Tibial nerve (tissue), 4 donors: ENCODE results near the gene PITPNM1. TPM values are rescaled to one million over a fixed set of nuclear protein-coding genes. Genes with fewer than 3 reads are reported as not detected.
"Not testable (repeated sequence)": the region's sequence is repeated elsewhere in the genome, so short reads cannot be mapped to it uniquely, and the experiment has no call there.

ENCODE experiments used
- DNase-seq, 2 donors: peaks; one replicate each; pipeline ENCODE4 v3.0.0-alpha.2; 2019; ENCODE audit warnings: low spot score in 2 of 2
- H3K27ac ChIP-seq, 4 donors: fragments of 200-600 bp; sonication (generic) in 3 of 4; one replicate each; pipeline ENCODE4 v1.5.1; 2017 to 2019; ENCODE audit warnings: mild to moderate bottlenecking in 1 of 4
- H3K27me3 ChIP-seq, 2 donors: fragments of 200-600 bp; sonication (generic) in 1 of 2; one replicate each; pipeline versions ENCODE4 v1.5.1 to v1.6.0; 2017 to 2019
- H3K36me3 ChIP-seq, 3 donors: fragments of 200-600 bp; sonication (generic); one replicate each; pipeline ENCODE4 v1.5.1; 2018 to 2019
- H3K4me1 ChIP-seq, 4 donors: fragments of 200-600 bp; sonication (generic) in 3 of 4; one replicate each; pipeline ENCODE4 v1.5.1; 2017 to 2019
- H3K4me3 ChIP-seq, 4 donors: fragments of 200-600 bp; sonication (generic) in 3 of 4; one replicate each; pipeline ENCODE4 v1.5.1; 2017 to 2019; ENCODE audit warnings: mild to moderate bottlenecking in 1 of 4, moderate library complexity in 1 of 4
- H3K9me3 ChIP-seq, 4 donors: fragments of 200-600 bp; sonication (generic) in 3 of 4; one replicate each; pipeline ENCODE4 v1.5.1; 2017 to 2019
- CTCF ChIP-seq, 5 experiments: fragments of 200-600 bp in 3 of 5; fragments of 450-650 bp in 2 of 5; sonication (generic) in 3 of 5; IDR thresholded peaks; one replicate each; pipeline ENCODE4 v1.5.1; 2016 to 2019; ENCODE audit warnings: antibody characterized with exemption in 5 of 5, mild to moderate bottlenecking in 3 of 5, moderate library complexity in 2 of 5
- EP300 ChIP-seq, 2 donors: sonication (generic); formaldehyde crosslinking; IDR thresholded peaks; one replicate each; pipeline ENCODE4 v1.6.1; 2017; ENCODE audit warnings: antibody characterized with exemption in 2 of 2, mild to moderate bottlenecking in 1 of 2
- POLR2A ChIP-seq, 2 donors: fragments of 450-650 bp; IDR thresholded peaks; one replicate each; pipeline ENCODE4 v1.6.1; 2017; ENCODE audit warnings: antibody characterized with exemption in 2 of 2, mild to moderate bottlenecking in 2 of 2, moderate library complexity in 2 of 2
- WGBS, 2 donors: methylation state at CpG; one replicate each; pipeline ENCODE4 v1.1.5; 2018; 5-methylcytosine and 5-hydroxymethylcytosine counted together
- total RNA-seq, 4 donors: library from RNA; depleted of rRNA; stranded (reverse); fragments of >200 nt; gene quantifications; one replicate each; pipeline ENCODE4 v1.1.0, GENCODE V29; 2016

The PITPNM1 gene
- total RNA-seq, 4 donors from 2014 or later, result 22.8 to 69.6 (median 38.6) TPM

- Histone ChIP-seq H3K36me3 (peaks cover 0 to 74% (median 25%) of the 10 kb centered on the region in 3 donors), H3K27ac (peak overlapping the region in 1 of 4 donors; percentile 83), H3K4me1 (peaks cover 0 to 33% (median 12%) of the 10 kb centered on the region in 4 donors), H3K4me3 (no peak overlapping the region), H3K9me3 (no peaks in the 10 kb centered on the region), H3K27me3 (no peaks in the 10 kb centered on the region)
- WGBS, 2 donors, result 82% methylated on average over 15 to 18 of the region's 25 CpGs
- DNase-seq, result no peak
- TF ChIP-seq POLR2A (IDR thresholded peaks at IDR 0.05) (no peak), CTCF (IDR thresholded peaks at IDR 0.05) (no peak), EP300 (IDR thresholded peaks at IDR 0.05) (no peak)
Measured at GRCh38 chr11:67489203-67489884, 15.8 kb downstream of the PITPNM1 start.

- H3K9me3 ChIP-seq, result no peaks in the 10 kb centered on the region
- H3K4me3 ChIP-seq, result no peak overlapping the region
- no peaks in the 10 kb centered on the region for H3K27me3 ChIP-seq
- WGBS, 2 donors, result 68 to 86% methylated on average over 10 to 20 of the region's 20 CpGs
- H3K27ac ChIP-seq, result peak overlapping the region in 2 of 4 donors; percentile 17 to 58
- no peak for TF ChIP-seq POLR2A (IDR thresholded peaks at IDR 0.05)
- no peak for TF ChIP-seq EP300 (IDR thresholded peaks at IDR 0.05)
- TF ChIP-seq CTCF (IDR thresholded peaks at IDR 0.05), result no peak
- no peak for DNase-seq
- H3K36me3 ChIP-seq, result peaks cover 0 to 47% (median 9%) of the 10 kb centered on the region in 3 donors
- H3K4me1 ChIP-seq, result peaks cover 0 to 48% (median 21%) of the 10 kb centered on the region in 4 donors
Measured at GRCh38 chr11:67486481-67487195, 18.5 kb downstream of the PITPNM1 start.

DNA sequence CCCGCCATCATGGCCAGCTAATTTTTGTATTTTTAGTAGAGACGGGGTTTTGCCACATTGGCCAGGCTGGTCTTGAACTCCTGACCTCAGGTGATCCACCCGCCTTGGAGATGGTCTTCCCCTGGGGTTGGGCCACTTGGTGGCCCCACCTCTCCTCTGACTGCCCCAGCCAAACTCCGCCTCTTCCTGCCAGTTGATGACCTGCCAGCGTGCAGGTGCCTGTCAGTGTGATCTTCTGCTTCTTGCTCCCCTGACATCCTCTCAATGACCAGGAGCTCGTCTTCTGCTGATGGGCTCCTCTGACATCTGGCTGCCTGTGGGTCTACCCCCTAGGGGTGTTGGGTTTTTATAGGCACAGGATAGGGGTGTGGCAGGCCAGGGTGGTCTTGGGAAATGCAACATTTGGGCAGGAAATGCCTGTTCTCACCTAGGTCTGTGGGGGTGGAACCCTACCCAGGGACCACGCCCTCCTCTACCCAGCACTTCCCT is 19.2 kb downstream of the PITPNM1 start:
- H3K4me3 ChIP-seq, H3K9me3 ChIP-seq, DNase-seq, H3K27me3 ChIP-seq: not testable (repeated sequence)
- peaks cover 0 to 41% (median 21%) of the 10 kb centered on the region in 4 donors for H3K4me1 ChIP-seq
- 87 to 89% methylated on average over 7 of the region's 7 CpGs for WGBS, 2 donors
- H3K36me3 ChIP-seq, result peaks cover 0 to 40% (median 9%) of the 10 kb centered on the region in 3 donors
- peak overlapping the region in 3 of 4 donors; percentile 58 to 92 (median 85) for H3K27ac ChIP-seq

GRCh38 chr11:67484847-67485311 is 20.3 kb downstream of the PITPNM1 start:
- no peaks in the 10 kb centered on the region for H3K9me3 ChIP-seq
- DNase-seq, result no peak
- WGBS, 2 donors, result 28 to 42% methylated on average over 11 of the region's 11 CpGs
- H3K36me3 ChIP-seq, result peaks cover 0 to 30% (median 9%) of the 10 kb centered on the region in 3 donors
- peak overlapping the region in 1 of 4 donors; percentile 18 for H3K4me3 ChIP-seq
- no peak for TF ChIP-seq POLR2A (IDR thresholded peaks at IDR 0.05)
- TF ChIP-seq EP300 (IDR thresholded peaks at IDR 0.05), result no peak
- no peak for TF ChIP-seq CTCF (IDR thresholded peaks at IDR 0.05)
- peak overlapping the region in 3 of 4 donors; percentile 85 to 93 (median 92) for H3K27ac ChIP-seq
- H3K27me3 ChIP-seq, result no peaks in the 10 kb centered on the region
- peaks cover 0 to 41% (median 21%) of the 10 kb centered on the region in 4 donors for H3K4me1 ChIP-seq

GRCh38 chr11:67483831-67484665 is 21.1 kb downstream of the PITPNM1 start:
- Histone ChIP-seq H3K4me3 (peak overlapping the region; percentile 33 to 62 (median 54)), H3K27me3 (no peaks in the 10 kb centered on the region), H3K4me1 (peaks cover 0 to 41% (median 21%) of the 10 kb centered on the region in 4 donors), H3K27ac (peak overlapping the region in 3 of 4 donors; percentile 85 to 93 (median 92)), H3K36me3 (peaks cover 0 to 21% (median 9%) of the 10 kb centered on the region in 3 donors), H3K9me3 (no peaks in the 10 kb centered on the region)
- 82 to 88% methylated on average over 16 of the region's 16 CpGs for WGBS, 2 donors
- TF ChIP-seq EP300 (IDR thresholded peaks at IDR 0.05) (no peak), CTCF (IDR thresholded peaks at IDR 0.05) (no peak), POLR2A (IDR thresholded peaks at IDR 0.05) (no peak)
- DNase-seq, result no peak
